Endodermal cell (in vitro differentiated cells): ENCODE data around the gene LIMK1. TPM values are rescaled to one million over a fixed set of nuclear protein-coding genes. Genes with fewer than 3 reads are reported as not detected.

Source experiments
- DNase-seq: peaks from one replicate; pipeline ENCODE4 v3.0.0-alpha.2; 2017
- H3K27ac ChIP-seq: 2 replicates; pipeline ENCODE4 v1.5.1; 2013; ENCODE audit warnings: mild to moderate bottlenecking, low read depth, low read length, moderate library complexity
- H3K27me3 ChIP-seq: 2 replicates; pipeline ENCODE4 v1.6.1; 2013; ENCODE audit warnings: mild to moderate bottlenecking, low read length, moderate library complexity; ENCODE audit not compliant: insufficient read depth, control insufficient read depth, poor library complexity, severe bottlenecking
- H3K36me3 ChIP-seq: 2 replicates; pipeline ENCODE4 v1.7.0; 2013; ENCODE audit warnings: mild to moderate bottlenecking, low read length, moderate library complexity; ENCODE audit not compliant: control insufficient read depth, insufficient read depth
- H3K4me1 ChIP-seq: one replicate; pipeline ENCODE4 v1.7.0; 2013; ENCODE audit warnings: low read length; ENCODE audit not compliant: control insufficient read depth, insufficient read depth
- H3K4me3 ChIP-seq: 2 replicates; pipeline ENCODE4 v1.5.1; 2013; ENCODE audit warnings: mild to moderate bottlenecking, low read length, moderate library complexity
- H3K9ac ChIP-seq: 2 replicates; pipeline ENCODE4 v1.6.1; 2013; ENCODE audit warnings: mild to moderate bottlenecking, low read length, moderate library complexity; ENCODE audit not compliant: poor library complexity, severe bottlenecking; ENCODE audit errors: extremely low read depth
- H3K9me3 ChIP-seq: 2 replicates; pipeline ENCODE4 v1.6.1; 2013; ENCODE audit warnings: mild to moderate bottlenecking, low read length, moderate library complexity; ENCODE audit not compliant: control insufficient read depth
- H3K27ac Mint-ChIP-seq: 2 replicates; pipeline ENCODE4 v1.8.0; 2020; ENCODE audit warnings: mixed read lengths
- H3K27me3 Mint-ChIP-seq: 2 replicates; pipeline ENCODE4 v1.8.0; 2021; ENCODE audit warnings: mild to moderate bottlenecking, mixed read lengths; ENCODE audit not compliant: insufficient read depth
- H3K36me3 Mint-ChIP-seq: 2 replicates; pipeline ENCODE4 v1.8.0; 2020; ENCODE audit warnings: low read depth, mixed read lengths
- H3K4me1 Mint-ChIP-seq: 2 replicates; pipeline ENCODE4 v1.8.0; 2020; ENCODE audit warnings: mixed read lengths
- H3K4me3 Mint-ChIP-seq: 2 replicates; pipeline ENCODE4 v1.8.0; 2020; ENCODE audit warnings: mild to moderate bottlenecking, moderate library complexity, mixed read lengths
- H3K9me3 Mint-ChIP-seq: 2 replicates; pipeline ENCODE4 v1.8.0; 2020; ENCODE audit warnings: mild to moderate bottlenecking, mixed read lengths
- WGBS, 2 experiments: methylation state at CpG; one replicate each; pipeline versions ENCODE4 v1.1.5 to v1.1.7; 2013; ENCODE audit warnings: missing lambda C conversion rate in 2 of 2, mixed read lengths in 1 of 2; ENCODE audit not compliant: insufficient coverage in 1 of 2, insufficient read length in 1 of 2; 5-methylcytosine and 5-hydroxymethylcytosine counted together
- total RNA-seq, 2 donors: library from RNA; stranded (reverse); fragmentation: NEBNext Ultra II Directional in 1 of 2; extraction: Animal tissue kit (Norgen Biotek cat#: 25700) in 1 of 2; gene quantifications; 2 replicates in 1 of 2; 3 replicates in 1 of 2; pipeline ENCODE4 v1.2.1, GENCODE V29; 2021
- TF ChIP-seq, protein P1 (sequence below): fragments of 200-600 bp; sonication (generic); conservative IDR thresholded peaks from 2 replicates; pipeline ENCODE4 v1.5.0; 2021; ENCODE audit warnings: antibody characterized with exemption, mild to moderate bottlenecking

LIMK1 gene
- total RNA-seq, 2 donors from 2014 or later = 83.9 TPM

DNA sequence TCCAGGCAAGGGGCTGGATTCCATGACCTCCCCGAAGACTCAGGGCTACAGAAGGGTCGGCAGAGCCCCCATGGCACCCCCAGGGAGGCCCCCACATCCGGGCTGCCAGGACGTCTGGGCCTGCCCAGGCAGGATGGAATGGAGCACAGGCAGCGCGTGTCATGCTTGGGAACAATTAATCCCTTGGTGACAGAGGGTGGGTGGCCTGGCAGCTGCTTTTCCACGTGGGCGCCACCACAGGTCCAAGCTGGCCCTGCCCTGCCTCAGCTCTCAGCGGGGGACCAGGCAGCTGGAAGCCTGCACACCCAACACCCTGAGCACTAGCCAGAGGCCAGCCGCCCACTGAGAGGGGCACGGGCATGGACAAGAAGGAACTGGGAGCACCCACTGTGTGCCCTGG is 44.3 kb upstream of the LIMK1 start:
- H3K9me3 Mint-ChIP-seq = no peaks in the 10 kb centered on the region
- WGBS, 2 experiments = 90 to 96% methylated on average over 4 to 11 of the region's 11 CpGs
- peaks cover 13% of the 10 kb centered on the region for H3K4me1 Mint-ChIP-seq
- H3K27ac Mint-ChIP-seq = no peak overlapping the region
- no peaks in the 10 kb centered on the region for H3K36me3 Mint-ChIP-seq
- peaks cover 2% of the 10 kb centered on the region for H3K4me1 ChIP-seq
- H3K36me3 ChIP-seq = no peaks in the 10 kb centered on the region
- TF ChIP-seq, protein P1, sequence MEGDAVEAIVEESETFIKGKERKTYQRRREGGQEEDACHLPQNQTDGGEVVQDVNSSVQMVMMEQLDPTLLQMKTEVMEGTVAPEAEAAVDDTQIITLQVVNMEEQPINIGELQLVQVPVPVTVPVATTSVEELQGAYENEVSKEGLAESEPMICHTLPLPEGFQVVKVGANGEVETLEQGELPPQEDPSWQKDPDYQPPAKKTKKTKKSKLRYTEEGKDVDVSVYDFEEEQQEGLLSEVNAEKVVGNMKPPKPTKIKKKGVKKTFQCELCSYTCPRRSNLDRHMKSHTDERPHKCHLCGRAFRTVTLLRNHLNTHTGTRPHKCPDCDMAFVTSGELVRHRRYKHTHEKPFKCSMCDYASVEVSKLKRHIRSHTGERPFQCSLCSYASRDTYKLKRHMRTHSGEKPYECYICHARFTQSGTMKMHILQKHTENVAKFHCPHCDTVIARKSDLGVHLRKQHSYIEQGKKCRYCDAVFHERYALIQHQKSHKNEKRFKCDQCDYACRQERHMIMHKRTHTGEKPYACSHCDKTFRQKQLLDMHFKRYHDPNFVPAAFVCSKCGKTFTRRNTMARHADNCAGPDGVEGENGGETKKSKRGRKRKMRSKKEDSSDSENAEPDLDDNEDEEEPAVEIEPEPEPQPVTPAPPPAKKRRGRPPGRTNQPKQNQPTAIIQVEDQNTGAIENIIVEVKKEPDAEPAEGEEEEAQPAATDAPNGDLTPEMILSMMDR = no peak
- no peak overlapping the region for H3K9ac ChIP-seq
- H3K27me3 Mint-ChIP-seq = no peaks in the 10 kb centered on the region
- H3K4me3 ChIP-seq = no peak overlapping the region
- no peak for DNase-seq
- H3K9me3 ChIP-seq = no peaks in the 10 kb centered on the region
- H3K27ac ChIP-seq = no peak overlapping the region
- no peak overlapping the region for H3K4me3 Mint-ChIP-seq
- no peaks in the 10 kb centered on the region for H3K27me3 ChIP-seq

DNA sequence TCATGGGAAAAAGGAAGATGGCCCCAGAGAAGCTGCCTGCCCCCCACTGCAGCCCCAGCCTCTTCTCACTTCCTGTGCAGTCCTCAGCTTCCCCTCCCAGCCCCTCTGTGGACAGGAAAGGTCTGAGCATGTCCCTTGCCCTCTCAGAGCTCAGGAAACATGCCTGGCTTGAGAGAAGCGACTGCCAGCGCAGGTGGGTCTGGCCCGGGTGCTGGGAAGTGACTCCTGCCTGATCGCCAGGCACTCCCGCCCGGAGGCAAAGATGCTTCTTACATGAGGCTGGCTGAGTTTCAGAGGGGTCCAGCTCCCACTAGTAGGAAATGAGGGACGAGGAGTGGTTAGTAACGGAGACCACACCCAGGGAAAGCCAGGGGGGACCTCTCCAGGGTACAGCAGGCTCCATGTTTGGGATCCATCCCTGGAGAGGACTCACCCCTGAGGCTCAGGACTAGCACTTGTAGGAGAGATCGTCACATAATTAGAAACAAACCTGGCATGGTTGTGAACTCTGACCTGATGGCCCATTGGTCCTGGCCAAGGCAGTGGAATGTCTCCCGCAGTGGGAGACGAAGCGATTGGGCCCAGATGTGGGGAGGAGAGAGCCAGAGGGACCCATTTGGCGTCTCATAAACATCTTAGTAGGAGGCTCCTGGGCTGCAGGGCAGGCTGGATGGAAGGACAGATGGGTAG is 43.4 kb upstream of the LIMK1 start:
- Histone ChIP-seq H3K9ac (no peak overlapping the region), H3K27ac (no peak overlapping the region), H3K9me3 (no peaks in the 10 kb centered on the region), H3K4me3 (no peak overlapping the region), H3K27me3 (no peaks in the 10 kb centered on the region), H3K36me3 (no peaks in the 10 kb centered on the region), H3K4me1 (peaks cover 2% of the 10 kb centered on the region)
- H3K36me3 Mint-ChIP-seq = no peaks in the 10 kb centered on the region
- H3K27ac Mint-ChIP-seq = no peak overlapping the region
- H3K4me3 Mint-ChIP-seq = no peak overlapping the region
- peaks cover 19% of the 10 kb centered on the region for H3K4me1 Mint-ChIP-seq
- no peak for DNase-seq
- no peaks in the 10 kb centered on the region for H3K9me3 Mint-ChIP-seq
- no peaks in the 10 kb centered on the region for H3K27me3 Mint-ChIP-seq
- WGBS, 2 experiments = 90 to 96% methylated on average over 12 to 13 of the region's 13 CpGs
- TF ChIP-seq, protein P1 = no peak

DNA sequence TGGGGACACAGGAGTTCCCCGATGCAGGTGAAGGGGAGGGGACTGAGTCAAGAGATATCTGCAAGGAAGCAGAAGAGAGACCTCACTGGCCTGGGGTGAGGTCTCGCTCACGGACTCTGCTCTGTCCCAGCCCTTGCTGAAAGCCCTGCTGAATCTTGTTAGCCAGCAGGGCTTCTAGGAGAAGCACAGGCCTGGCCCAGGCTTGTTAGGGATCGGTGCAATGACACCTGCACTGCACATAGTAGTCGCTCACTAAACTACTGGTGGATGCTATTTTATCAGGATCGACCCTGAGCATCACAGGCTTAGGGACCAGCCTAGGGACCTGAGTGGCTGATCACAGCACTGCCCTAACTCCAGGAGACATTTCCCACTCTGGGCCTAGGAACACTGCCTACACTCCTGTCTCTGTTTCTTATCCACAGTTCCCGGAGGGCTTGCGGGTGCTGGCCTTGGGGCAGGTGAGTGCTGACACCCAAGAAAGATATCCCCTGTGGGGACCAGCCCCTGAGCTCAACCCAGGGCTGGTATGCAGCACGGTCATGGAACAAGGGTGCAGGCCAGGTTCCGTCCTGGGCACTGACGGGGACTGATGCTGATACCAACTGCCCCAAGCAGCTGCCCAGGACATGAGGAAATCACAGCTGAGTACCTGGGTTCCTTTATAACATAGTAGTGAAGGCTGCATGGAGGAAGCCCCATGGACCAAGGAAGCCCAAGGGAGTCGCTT is 42.6 kb upstream of the LIMK1 start:
- Mint-ChIP-seq H3K4me1 (peaks cover 19% of the 10 kb centered on the region), H3K27me3 (no peaks in the 10 kb centered on the region), H3K36me3 (no peaks in the 10 kb centered on the region), H3K27ac (no peak overlapping the region), H3K9me3 (no peaks in the 10 kb centered on the region), H3K4me3 (no peak overlapping the region)
- Histone ChIP-seq H3K27ac (no peak overlapping the region), H3K27me3 (no peaks in the 10 kb centered on the region), H3K4me3 (no peak overlapping the region), H3K4me1 (peaks cover 2% of the 10 kb centered on the region), H3K9me3 (no peaks in the 10 kb centered on the region), H3K9ac (no peak overlapping the region), H3K36me3 (no peaks in the 10 kb centered on the region)
- 92 to 96% methylated on average over 11 to 12 of the region's 12 CpGs for WGBS, 2 experiments
- TF ChIP-seq, protein P1 = no peak
- no peak for DNase-seq
